Kidney (tissue), 14 donors: ENCODE data around the gene LARP1B. TPM values are rescaled to one million over a fixed set of nuclear protein-coding genes. Genes with fewer than 3 reads are reported as not detected.

Experiments
- DNase-seq, 5 donors: peaks; one replicate each; pipeline ENCODE4 v3.0.0-alpha.2; 2013 to 2020
- FAIRE-seq: peaks from 2 replicates; lab custom pipeline; 2012; peaks lifted over from hg19 to GRCh38; lab: Jason Lieb, UNC
- H3K27ac ChIP-seq, 2 donors: one replicate each; pipeline ENCODE4 v1.7.0; 2013; ENCODE audit warnings: low read depth in 2 of 2, low read length in 2 of 2, inconsistent platforms in 1 of 2
- H3K27me3 ChIP-seq: one replicate; pipeline ENCODE4 v1.7.1; 2013; ENCODE audit warnings: low read length, inconsistent platforms; ENCODE audit not compliant: control insufficient read depth, insufficient read depth
- H3K36me3 ChIP-seq, 3 donors: one replicate each; pipeline versions ENCODE4 v1.7.0 to v1.7.1; 2013; ENCODE audit warnings: low read length in 3 of 3, control low read depth in 1 of 3, inconsistent platforms in 1 of 3; ENCODE audit not compliant: insufficient read depth in 3 of 3, control insufficient read depth in 2 of 3
- H3K4me1 ChIP-seq, 3 donors: one replicate each; pipeline versions ENCODE4 v1.7.0 to v1.7.1; 2013; ENCODE audit warnings: low read length in 3 of 3, inconsistent platforms in 1 of 3, low read depth in 1 of 3; ENCODE audit not compliant: control insufficient read depth in 2 of 3, insufficient read depth in 2 of 3
- H3K4me3 ChIP-seq, 3 donors: one replicate each; pipeline versions ENCODE4 v1.7.0 to v1.8.1; 2013; ENCODE audit warnings: low read length in 3 of 3, control low read depth in 1 of 3, inconsistent platforms in 1 of 3
- H3K9ac ChIP-seq, 3 donors: one replicate each; pipeline versions ENCODE4 v1.7.0 to v1.7.1; 2013; ENCODE audit warnings: low read length in 3 of 3, control low read depth in 1 of 3, inconsistent platforms in 1 of 3
- H3K9me3 ChIP-seq, 3 donors: one replicate each; pipeline versions ENCODE4 v1.7.0 to v1.7.1; 2013; ENCODE audit warnings: low read length in 3 of 3, control low read depth in 1 of 3, inconsistent platforms in 1 of 3; ENCODE audit not compliant: control insufficient read depth in 2 of 3, insufficient read depth in 1 of 3
- CTCF ChIP-seq: IDR thresholded peaks from 3 replicates; pipeline ENCODE4 v1.5.1; 2012; ENCODE audit warnings: mild to moderate bottlenecking, moderate library complexity, borderline replicate concordance; ENCODE audit not compliant: insufficient read depth; ENCODE audit errors: extremely low read depth
- intact Hi-C: fragments of 100-400 bp; cut with DNase I; formaldehyde crosslinking; loops from one replicate; pipeline ENCODE4 v1.11.1; 2022
- polyA plus RNA-seq: library from polyadenylated mRNA; stranded (reverse); fragments of 350-450 nt; fragmentation: Illumina TruSeq; extraction: RNeasy Lipid Tissue Mini Kit (QIAGEN cat#74804); gene quantifications from one replicate; pipeline ENCODE4 v1.2.3, GENCODE V29; 2014; ENCODE audit warnings: low read depth, low replicate concordance; ENCODE audit not compliant: insufficient read depth
- total RNA-seq: library from RNA; stranded (reverse); fragmentation: NEBNext Ultra II Directional; extraction: Animal tissue kit (Norgen Biotek cat#: 25700); gene quantifications from one replicate; pipeline ENCODE4 v1.2.1, GENCODE V29; 2021
- donor health status: control.
- donor health status: control.
- donor health status: control.
- donor health status: control.
- donor health status: control.
- donor health status: DM: yes; HTN: yes; CAD: no.
- donor health status: Normal renal cell carcinoma (clear cell type).

LARP1B gene
- total and polyA plus RNA-seq, 2 donors from 2014 or later: 9.3 to 24.9 TPM

GRCh38 chr4:128159967-128160366, 98.9 kb downstream of the LARP1B start:
- Histone ChIP-seq H3K9me3 (no peaks in the 10 kb centered on the region), H3K36me3 (no peaks in the 10 kb centered on the region), H3K27ac (no peak overlapping the region), H3K27me3 (no peaks in the 10 kb centered on the region), H3K4me1 (no peaks in the 10 kb centered on the region), H3K4me3 (no peak overlapping the region), H3K9ac (no peak overlapping the region)
- intact Hi-C loops: no loop called here
- DNase-seq (no peak), FAIRE-seq (no peak)
- no peak for TF ChIP-seq CTCF

GRCh38 chr4:128161138-128161537, 100.0 kb downstream of the LARP1B start:
- intact Hi-C loops: no loop called here
- no peak for TF ChIP-seq CTCF
- Histone ChIP-seq H3K27me3 (no peaks in the 10 kb centered on the region), H3K4me3 (no peak overlapping the region), H3K9me3 (no peaks in the 10 kb centered on the region), H3K36me3 (no peaks in the 10 kb centered on the region), H3K9ac (no peak overlapping the region), H3K27ac (no peak overlapping the region), H3K4me1 (no peaks in the 10 kb centered on the region)
- no peak for DNase-seq
- no peak for FAIRE-seq

- Histone ChIP-seq H3K9ac (no peak overlapping the region), H3K4me1 (no peaks in the 10 kb centered on the region), H3K9me3 (no peaks in the 10 kb centered on the region), H3K27ac (no peak overlapping the region), H3K27me3 (no peaks in the 10 kb centered on the region), H3K4me3 (no peak overlapping the region), H3K36me3 (no peaks in the 10 kb centered on the region)
- DNase-seq (no peak), FAIRE-seq (no peak)
- no peak for TF ChIP-seq CTCF
- intact Hi-C loops: no loop called here
Observed at GRCh38 chr4:128162434-128162833, 101.3 kb downstream of the LARP1B start.
